Measurements from ENCODE around the gene ZBED2.
A peak's percentile ranks its signal among the peaks of the same experiment; 100 is the strongest.
"Not testable (repeated sequence)": the region's sequence is repeated elsewhere in the genome, so short reads cannot be mapped to it uniquely, and the experiment has no call there.

Gene ZBED2

GRCh38 chr3:111595232-111595631 lies at the start of gene ZBED2:
Gene ZBED2 (minus strand): TSS chr3:111595346. CDS start chr3:111594201, 1,145 bp downstream.
- DNase-seq (ENCODE audit: low spot score): no peak

GRCh38 chr3:111639316-111639715 lies 44.2 kb upstream of the ZBED2 start:
- no peak for DNase-seq (ENCODE audit: low spot score)

- DNase-seq (ENCODE audit: low spot score): no peak
Observed at GRCh38 chr3:111636366-111636885, 41.3 kb upstream of the ZBED2 start.

GRCh38 chr3:111635403-111635802 lies 40.3 kb upstream of the ZBED2 start:
- no peak for DNase-seq (ENCODE audit: low spot score)

DNA sequence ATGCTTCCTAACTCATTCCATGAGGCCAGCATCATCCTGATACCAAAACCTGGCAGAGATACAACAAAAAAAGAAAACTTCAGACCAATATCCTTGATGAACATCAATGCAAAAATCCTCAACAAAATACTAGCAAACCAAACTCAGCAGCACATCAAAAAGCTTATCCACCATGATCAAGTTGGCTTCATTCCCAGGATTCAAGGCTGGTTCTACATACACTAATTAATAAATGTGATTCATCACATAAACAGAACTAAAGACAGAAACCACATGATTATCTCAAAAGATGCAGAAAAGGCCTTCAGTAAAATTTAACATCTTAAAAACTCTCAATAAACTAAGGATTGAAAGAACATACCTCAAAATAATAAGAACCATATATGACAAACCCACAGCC lies 35.5 kb upstream of the ZBED2 start:
- not testable (repeated sequence) for DNase-seq (ENCODE audit: low spot score)

DNA sequence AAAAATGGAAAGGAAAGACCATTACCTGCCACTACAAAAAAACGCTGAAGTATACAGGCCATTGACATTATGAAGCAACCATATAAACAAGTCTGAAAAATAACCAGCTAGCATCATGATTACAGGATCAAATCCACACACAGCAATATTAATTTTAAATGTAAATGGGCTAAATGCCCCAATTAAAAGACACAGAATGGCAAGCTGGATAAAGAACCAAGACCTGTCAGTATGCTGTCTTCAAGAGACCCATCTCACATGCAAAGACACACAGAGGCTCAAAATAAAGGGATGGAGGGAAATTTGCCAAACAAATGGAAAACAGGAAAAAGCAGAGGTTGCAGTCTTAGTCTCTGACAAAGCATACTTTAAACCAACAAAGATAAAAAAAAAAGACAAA lies 33.9 kb upstream of the ZBED2 start:
- not testable (repeated sequence) for DNase-seq (ENCODE audit: low spot score)

- no peak for DNase-seq (ENCODE audit: low spot score)
Observed at GRCh38 chr3:111627092-111627491, 31.9 kb upstream of the ZBED2 start.

- no peak for DNase-seq (ENCODE audit: low spot score)
Observed at GRCh38 chr3:111621535-111621934, 26.4 kb upstream of the ZBED2 start.

DNA sequence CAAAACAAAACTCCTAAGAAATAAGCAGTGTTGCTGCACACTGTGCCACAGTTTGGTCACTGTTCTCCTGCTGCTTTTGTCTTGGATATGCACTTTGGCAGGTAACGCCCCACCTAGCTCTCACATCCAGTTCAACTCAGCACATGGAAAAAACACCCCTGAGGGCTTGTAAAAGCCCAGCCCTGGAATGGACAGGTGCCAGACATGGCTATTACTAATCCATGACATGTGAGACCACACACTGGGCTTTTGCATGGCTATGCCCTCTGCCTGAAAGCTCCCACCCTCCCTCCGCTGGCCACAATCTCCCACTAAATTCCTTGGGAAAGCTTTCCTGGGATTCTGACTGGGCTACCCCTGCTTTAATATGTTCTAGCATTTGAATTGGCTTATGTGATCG lies 24.7 kb upstream of the ZBED2 start:
- DNase-seq (ENCODE audit: low spot score): no peak

- DNase-seq (ENCODE audit: low spot score): no peak
Observed at GRCh38 chr3:111618945-111619344, 23.8 kb upstream of the ZBED2 start.

GRCh38 chr3:111617912-111618601 lies 22.9 kb upstream of the ZBED2 start:
- DNase-seq (ENCODE audit: low spot score): no peak

- DNase-seq (ENCODE audit: low spot score): no peak
Observed at GRCh38 chr3:111617406-111617805, 22.3 kb upstream of the ZBED2 start.

- DNase-seq (ENCODE audit: low spot score): peak; percentile 72
Observed at GRCh38 chr3:111616417-111617105, 21.4 kb upstream of the ZBED2 start.

GRCh38 chr3:111615880-111616279 lies 20.7 kb upstream of the ZBED2 start:
- no peak for DNase-seq (ENCODE audit: low spot score)

DNA sequence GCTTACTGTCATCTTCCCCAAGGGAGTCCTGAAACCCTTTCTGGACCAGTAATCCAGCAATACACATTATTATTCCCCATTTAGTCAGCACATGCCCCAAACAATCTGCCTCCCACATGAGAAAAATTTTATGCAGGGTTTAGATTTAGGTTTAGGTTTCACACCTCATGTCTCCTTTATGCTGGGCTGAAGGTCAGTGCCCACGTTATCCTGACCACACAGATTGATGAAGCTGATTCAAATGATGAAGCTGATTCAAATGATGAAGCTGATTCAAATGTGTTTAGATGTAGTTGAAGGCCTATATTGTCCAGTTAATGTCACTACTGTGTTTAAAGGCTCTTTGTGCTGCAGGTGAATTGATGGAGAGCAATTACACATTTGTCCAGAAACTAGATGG lies 18.1 kb upstream of the ZBED2 start:
- DNase-seq (ENCODE audit: low spot score): no peak

DNA sequence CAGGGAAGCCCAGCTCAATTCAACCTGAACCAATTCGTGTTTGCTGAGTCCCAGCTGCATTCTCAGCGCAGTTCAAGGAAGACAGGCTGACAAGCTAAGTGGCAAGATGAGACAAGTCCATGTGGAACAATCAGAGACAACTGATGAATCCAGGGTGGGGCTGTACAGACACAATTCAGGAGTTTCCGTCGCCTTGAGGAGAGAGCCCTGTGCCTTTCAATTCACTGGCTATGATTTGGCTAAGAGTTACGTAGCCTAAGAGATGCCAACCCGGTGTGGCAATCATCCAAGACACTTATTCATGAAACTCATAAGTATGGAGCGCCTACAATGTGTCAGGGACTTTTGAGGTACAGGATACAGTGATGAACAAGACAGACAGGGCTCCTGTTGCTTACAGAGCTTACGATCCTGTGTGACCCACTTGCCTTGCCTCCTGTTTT lies 15.5 kb upstream of the ZBED2 start:
- DNase-seq (ENCODE audit: low spot score): peak; percentile 17

GRCh38 chr3:111610189-111610588 lies 15.0 kb upstream of the ZBED2 start:
- DNase-seq (ENCODE audit: low spot score): peak; percentile 82

DNA sequence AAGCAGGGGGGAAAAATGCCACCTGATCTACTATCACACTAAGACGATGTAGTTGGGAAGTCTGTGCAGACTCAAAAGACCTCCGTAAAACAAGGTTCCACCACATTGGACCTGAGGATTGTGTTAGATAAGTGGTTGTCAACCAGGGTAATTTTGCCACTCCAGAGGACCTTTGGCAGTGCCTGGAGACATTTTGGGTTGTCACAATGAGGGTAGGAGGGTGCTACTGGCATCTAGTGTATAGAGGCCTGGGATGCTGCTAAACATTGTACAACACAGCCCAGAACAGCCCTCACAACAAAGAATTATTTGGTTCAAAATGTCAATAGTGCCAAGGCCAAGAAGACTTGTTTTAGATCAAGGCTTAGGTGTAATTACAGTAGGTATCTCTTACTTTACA lies 14.6 kb upstream of the ZBED2 start:
- no peak for DNase-seq (ENCODE audit: low spot score)

DNA sequence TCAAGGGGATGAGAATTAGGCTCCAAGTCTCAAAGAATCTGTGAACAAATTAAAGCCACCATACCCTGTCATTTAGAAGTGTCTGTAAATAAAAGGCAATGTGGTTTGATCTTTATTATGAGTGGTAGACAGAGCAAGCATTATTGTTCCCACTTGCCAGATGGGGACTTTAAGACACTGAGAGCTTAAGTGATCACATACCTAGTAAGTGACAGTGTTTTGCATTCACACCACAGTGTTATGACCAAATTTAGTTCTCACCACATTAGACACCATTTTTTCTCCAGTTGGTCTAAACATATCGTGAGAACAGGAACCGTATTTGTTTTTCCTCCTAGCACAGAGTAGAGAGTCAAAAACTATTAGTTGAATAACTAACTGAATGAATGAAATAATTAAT lies 13.2 kb upstream of the ZBED2 start:
- DNase-seq (ENCODE audit: low spot score): peak; percentile 35

DNA sequence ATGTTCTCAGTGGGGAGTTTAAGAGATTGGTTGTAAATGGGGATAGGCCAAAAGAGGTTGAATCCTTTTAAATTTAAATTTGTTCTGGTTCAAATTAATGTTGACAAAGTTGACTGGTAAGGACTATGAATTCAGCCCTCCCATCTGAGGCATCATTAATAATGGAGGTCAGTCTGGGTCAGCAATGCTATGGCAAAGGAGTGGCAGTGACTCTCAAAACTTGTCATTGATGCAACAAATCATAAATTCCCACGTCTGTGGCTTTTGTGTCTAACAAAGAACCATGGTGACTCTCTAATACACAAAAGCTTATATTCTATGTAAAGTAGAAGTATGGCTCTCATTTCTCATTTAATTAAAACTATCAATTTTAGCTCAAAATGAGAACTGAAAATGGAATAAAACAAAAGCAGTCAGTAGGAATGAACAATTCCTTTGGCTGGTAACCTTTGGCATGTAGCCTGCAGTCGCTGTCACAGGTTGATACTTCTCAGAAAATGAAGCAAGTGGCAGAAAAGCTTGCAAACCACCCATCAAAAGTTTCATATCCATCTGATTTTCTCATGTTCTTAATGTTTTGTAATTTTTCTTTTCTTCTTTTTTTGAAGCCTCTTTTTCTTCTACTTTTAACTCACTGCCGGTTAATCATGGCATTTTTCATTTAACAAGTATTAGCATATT lies 12.2 kb upstream of the ZBED2 start:
- DNase-seq (ENCODE audit: low spot score): no peak

- DNase-seq (ENCODE audit: low spot score): no peak
Observed at GRCh38 chr3:111605493-111605892, 10.3 kb upstream of the ZBED2 start.

DNA sequence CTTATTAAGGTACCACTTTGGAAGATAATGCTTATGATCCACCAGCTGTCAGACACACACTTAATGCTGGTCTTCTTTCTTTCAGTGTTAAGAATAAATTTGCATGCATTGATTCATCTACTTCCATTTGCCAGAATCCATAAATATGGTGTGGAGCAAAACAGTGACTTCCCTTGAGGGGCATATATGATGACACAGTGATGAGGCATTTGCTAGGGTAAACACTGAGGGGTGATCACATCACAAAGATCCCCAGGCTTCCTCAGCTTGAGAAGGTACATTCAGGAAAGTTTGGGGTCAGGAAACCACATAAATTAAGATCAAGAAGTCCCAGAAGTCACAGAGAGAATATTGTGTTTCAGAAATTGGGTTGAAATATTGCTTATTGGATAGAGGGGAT lies 9.9 kb upstream of the ZBED2 start:
- DNase-seq (ENCODE audit: low spot score): no peak

- no peak for DNase-seq (ENCODE audit: low spot score)
Observed at GRCh38 chr3:111604119-111604518, 9.0 kb upstream of the ZBED2 start.

Data from CD4-positive, alpha-beta T cell treated with Interleukin-2 at 100 ng/mL for 4 hours (primary cell).